Stimulated activated effector memory CD8-positive, alpha-beta T cell treated with anti-CD3 and anti-CD28 coated beads, Interleukin-12 subunit alpha, Interleukin-12 subunit beta, amount 100 ng/mL, for 72 hours (primary cell): ENCODE results near the gene LRRC2.
"Not testable (repeated sequence)": the region's sequence is repeated elsewhere in the genome, so short reads cannot be mapped to it uniquely, and the experiment has no call there.

Source experiments
- ATAC-seq: fragments of 150-1000 bp; cut with Tn5 transposase; 2 replicates; pipeline ENCODE4 v1.10.0; 2021
- DNase-seq, 2 donors: peaks; one replicate each; pipeline ENCODE4 v3.0.0; 2021 to 2022; ENCODE audit warnings: low spot score in 2 of 2
- H3K27ac Mint-ChIP-seq: one replicate; pipeline ENCODE4 v1.8.0; 2022; ENCODE audit warnings: mild to moderate bottlenecking, mixed read lengths
- H3K36me3 Mint-ChIP-seq: one replicate; pipeline ENCODE4 v1.8.0; 2022; ENCODE audit warnings: mild to moderate bottlenecking, mixed read lengths
- H3K4me1 Mint-ChIP-seq: one replicate; pipeline ENCODE4 v1.8.0; 2022; ENCODE audit warnings: mixed read lengths
- H3K4me3 Mint-ChIP-seq: one replicate; pipeline ENCODE4 v1.8.0; 2022; ENCODE audit warnings: mild to moderate bottlenecking, mixed read lengths
- H3K9me3 Mint-ChIP-seq: one replicate; pipeline ENCODE4 v1.8.0; 2022; ENCODE audit warnings: mixed read lengths

The LRRC2 gene

DNA sequence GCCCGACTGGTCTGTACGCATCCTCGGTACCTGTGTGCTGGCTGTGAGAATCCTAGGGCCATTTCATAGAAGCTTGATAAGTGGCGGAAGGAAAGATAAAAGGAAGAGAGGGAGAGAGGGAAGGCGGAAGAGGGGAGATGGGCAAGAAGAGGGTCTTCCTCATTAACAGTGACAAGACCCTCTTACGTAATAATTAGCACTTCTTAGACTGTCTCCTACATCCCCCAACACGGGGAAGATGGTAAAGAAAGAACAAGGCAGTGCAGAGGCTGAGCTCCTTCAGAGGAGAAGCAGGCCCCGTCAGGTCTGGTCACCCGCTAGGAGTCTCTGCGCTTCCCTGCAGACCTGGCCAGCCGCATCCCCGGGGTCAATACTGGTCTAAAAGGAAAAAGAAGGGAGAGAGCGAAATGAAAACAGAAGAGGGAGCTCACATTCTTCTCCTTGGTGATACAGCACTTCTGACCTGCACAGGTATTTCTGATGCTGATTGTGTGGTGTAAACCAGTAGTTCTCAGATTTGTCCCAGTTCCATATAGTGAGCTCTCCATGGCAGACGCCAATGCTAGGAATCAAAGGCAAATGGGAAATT lies 27.3 kb upstream of the LRRC2 start:
- no peak overlapping the region for H3K4me3 Mint-ChIP-seq
- no peaks in the 10 kb centered on the region for H3K4me1 Mint-ChIP-seq
- H3K9me3 Mint-ChIP-seq = no peaks in the 10 kb centered on the region
- DNase-seq = no peak
- H3K36me3 Mint-ChIP-seq = no peaks in the 10 kb centered on the region
- ATAC-seq = no peak
- H3K27ac Mint-ChIP-seq = no peak overlapping the region

DNA sequence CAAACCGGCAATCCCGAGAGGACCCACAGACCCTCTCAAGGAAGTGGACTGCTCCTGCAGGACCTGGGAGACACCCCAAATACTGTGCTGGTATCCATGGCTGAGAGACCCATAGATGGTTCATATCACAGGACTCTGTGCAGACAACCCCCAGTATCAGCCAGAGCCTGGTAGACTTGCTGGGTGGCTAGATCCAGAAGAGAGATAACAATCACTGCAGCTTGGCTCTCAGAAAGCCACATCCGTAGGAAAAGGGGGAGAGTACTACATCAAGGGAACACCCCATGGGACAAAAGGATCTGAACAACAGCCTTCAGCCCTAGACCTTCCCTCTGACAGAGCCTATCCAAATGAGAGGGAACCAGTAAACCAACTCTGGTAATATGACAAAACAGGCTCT lies 21.2 kb upstream of the LRRC2 start:
- H3K9me3 Mint-ChIP-seq, H3K4me3 Mint-ChIP-seq, DNase-seq, ATAC-seq, H3K27ac Mint-ChIP-seq, H3K4me1 Mint-ChIP-seq, H3K36me3 Mint-ChIP-seq: not testable (repeated sequence)

GRCh38 chr3:46586738-46587246 lies 20.7 kb upstream of the LRRC2 start:
- H3K4me1 Mint-ChIP-seq = no peaks in the 10 kb centered on the region
- no peaks in the 10 kb centered on the region for H3K9me3 Mint-ChIP-seq
- ATAC-seq (no peak), DNase-seq (no peak)
- no peak overlapping the region for H3K27ac Mint-ChIP-seq
- no peaks in the 10 kb centered on the region for H3K36me3 Mint-ChIP-seq
- no peak overlapping the region for H3K4me3 Mint-ChIP-seq

DNA sequence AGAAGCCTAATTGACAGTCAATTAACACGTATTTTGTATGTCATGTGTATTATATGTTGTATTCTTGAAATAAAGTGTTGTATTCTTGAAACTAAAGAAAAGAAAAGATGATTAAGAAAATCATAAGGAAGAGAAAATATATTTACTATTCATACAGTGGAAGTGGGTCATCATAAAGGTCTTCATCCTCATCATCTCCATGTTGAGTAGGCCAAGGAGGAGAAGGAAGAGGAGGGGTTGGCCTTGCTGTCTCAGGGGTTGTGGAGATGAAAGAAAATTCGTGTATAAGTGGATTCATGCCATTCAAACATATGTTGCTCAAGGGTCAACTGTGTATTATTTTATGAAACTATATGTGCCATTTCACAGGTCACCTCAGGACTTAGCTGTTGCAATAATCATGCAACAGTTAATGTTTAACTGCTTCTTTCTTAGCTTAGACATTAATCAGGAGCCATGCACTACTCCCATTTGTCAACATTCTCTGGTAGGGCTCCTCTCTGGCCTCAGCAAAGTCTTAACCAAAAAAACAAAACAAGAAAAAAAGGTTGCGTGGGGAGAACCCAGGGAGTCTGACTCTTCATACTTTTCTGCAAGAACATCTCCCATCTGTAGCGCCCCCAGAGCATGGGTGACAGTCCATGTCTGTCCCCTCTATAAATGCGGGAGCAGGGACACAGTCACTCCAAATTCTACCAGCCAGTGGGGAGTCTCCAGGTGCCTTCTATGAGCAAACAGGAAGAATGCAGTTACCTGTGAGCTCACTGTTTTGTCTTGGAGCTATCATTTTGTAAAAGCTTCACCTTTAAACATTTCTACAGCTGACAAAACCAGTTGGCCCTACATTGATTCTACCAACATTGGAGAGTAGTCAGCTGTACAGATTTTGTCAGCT lies 19.9 kb upstream of the LRRC2 start:
- no peaks in the 10 kb centered on the region for H3K4me1 Mint-ChIP-seq
- no peak for ATAC-seq
- no peaks in the 10 kb centered on the region for H3K9me3 Mint-ChIP-seq
- H3K36me3 Mint-ChIP-seq = no peaks in the 10 kb centered on the region
- no peak for DNase-seq
- H3K27ac Mint-ChIP-seq = no peak overlapping the region
- no peak overlapping the region for H3K4me3 Mint-ChIP-seq

GRCh38 chr3:46584598-46585467 lies 18.7 kb upstream of the LRRC2 start:
- Mint-ChIP-seq H3K36me3 (no peaks in the 10 kb centered on the region), H3K27ac (no peak overlapping the region), H3K4me1 (no peaks in the 10 kb centered on the region), H3K9me3 (no peaks in the 10 kb centered on the region), H3K4me3 (no peak overlapping the region)
- ATAC-seq (no peak), DNase-seq (no peak)

- H3K36me3 Mint-ChIP-seq = no peaks in the 10 kb centered on the region
- H3K4me3 Mint-ChIP-seq = no peak overlapping the region
- no peaks in the 10 kb centered on the region for H3K9me3 Mint-ChIP-seq
- ATAC-seq (no peak), DNase-seq (no peak)
- no peak overlapping the region for H3K27ac Mint-ChIP-seq
- no peaks in the 10 kb centered on the region for H3K4me1 Mint-ChIP-seq
Observed at GRCh38 chr3:46580675-46581074, 14.6 kb upstream of the LRRC2 start.

DNA sequence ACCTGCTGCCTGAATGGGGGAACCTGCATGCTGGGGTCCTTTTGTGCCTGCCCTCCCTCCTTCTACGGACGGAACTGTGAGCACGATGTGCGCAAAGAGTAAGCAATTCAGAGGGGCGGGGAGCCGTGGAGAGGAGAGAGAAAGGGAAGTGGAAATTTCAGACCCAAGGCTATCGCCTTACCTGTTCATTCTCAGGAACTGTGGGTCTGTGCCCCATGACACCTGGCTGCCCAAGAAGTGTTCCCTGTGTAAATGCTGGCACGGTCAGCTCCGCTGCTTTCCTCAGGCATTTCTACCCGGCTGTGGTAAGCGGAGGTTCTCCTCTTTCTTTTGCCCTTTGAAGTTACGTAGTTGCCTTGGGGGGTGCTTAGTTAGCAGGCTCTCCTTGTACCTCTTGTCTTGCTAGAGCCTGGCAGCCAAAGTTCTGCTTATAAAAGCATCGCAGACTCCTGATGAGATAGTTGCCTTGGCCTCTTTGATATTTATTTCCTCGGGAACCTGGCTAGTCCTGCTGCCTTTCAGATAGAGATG lies 13.7 kb upstream of the LRRC2 start:
- Mint-ChIP-seq H3K4me1 (no peaks in the 10 kb centered on the region), H3K9me3 (no peaks in the 10 kb centered on the region), H3K27ac (no peak overlapping the region), H3K4me3 (no peak overlapping the region), H3K36me3 (no peaks in the 10 kb centered on the region)
- no peak for ATAC-seq
- DNase-seq = no peak

- DNase-seq (no peak), ATAC-seq (no peak)
- H3K9me3 Mint-ChIP-seq = no peaks in the 10 kb centered on the region
- no peak overlapping the region for H3K27ac Mint-ChIP-seq
- H3K36me3 Mint-ChIP-seq = no peaks in the 10 kb centered on the region
- H3K4me1 Mint-ChIP-seq = no peaks in the 10 kb centered on the region
- no peak overlapping the region for H3K4me3 Mint-ChIP-seq
Observed at GRCh38 chr3:46578973-46579755, 13.1 kb upstream of the LRRC2 start.

GRCh38 chr3:46577580-46578249 lies 11.6 kb upstream of the LRRC2 start:
- H3K27ac Mint-ChIP-seq, ATAC-seq, H3K9me3 Mint-ChIP-seq, H3K4me3 Mint-ChIP-seq, H3K36me3 Mint-ChIP-seq, H3K4me1 Mint-ChIP-seq, DNase-seq: not testable (repeated sequence)

- Mint-ChIP-seq H3K9me3 (no peaks in the 10 kb centered on the region), H3K4me3 (no peak overlapping the region)
- no peak for ATAC-seq
Observed at GRCh38 chr3:46576879-46577278, 10.8 kb upstream of the LRRC2 start.

GRCh38 chr3:46576386-46576785 lies 10.3 kb upstream of the LRRC2 start:
- H3K4me1 Mint-ChIP-seq = no peaks in the 10 kb centered on the region
- ATAC-seq = no peak
- H3K4me3 Mint-ChIP-seq = no peak overlapping the region
- no peak overlapping the region for H3K27ac Mint-ChIP-seq
- no peaks in the 10 kb centered on the region for H3K9me3 Mint-ChIP-seq
- DNase-seq = no peak
- no peaks in the 10 kb centered on the region for H3K36me3 Mint-ChIP-seq

More at GRCh38 chr3:46576879-46577278, 10.8 kb upstream of the LRRC2 start:
- Mint-ChIP-seq H3K4me1 (no peaks in the 10 kb centered on the region), H3K27ac (no peak overlapping the region), H3K36me3 (no peaks in the 10 kb centered on the region)
- DNase-seq = no peak

DNA sequence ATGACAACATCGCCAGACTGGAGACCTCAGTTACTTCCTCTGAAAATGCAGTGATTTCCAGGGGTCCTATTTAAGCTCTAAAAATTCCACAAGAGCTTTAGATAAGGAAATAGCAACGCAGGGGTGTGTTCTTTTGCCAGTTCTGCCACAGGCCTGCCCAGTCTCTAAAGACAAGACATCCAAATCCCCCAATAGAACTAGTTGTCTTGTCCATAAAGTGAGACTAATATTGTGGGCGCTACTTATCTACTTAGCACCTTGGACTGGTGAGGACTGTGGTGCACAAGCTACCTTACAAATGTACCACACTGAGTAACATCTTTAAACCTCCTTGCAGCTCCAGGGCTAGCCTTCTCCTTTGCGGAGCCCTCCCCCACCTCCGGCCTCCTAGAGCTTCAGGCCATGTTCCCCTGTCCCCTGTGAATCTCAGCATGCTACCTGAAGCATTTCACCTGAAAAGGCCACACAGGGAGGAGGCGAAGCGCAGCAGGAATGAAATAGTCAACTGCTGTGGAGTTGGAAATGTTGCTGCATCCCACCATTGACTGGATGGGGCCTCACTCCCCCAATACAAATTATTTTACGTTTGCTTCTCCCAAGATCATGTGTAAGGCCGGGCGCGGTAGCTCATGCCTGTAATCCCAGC lies 9.6 kb upstream of the LRRC2 start:
- no peak overlapping the region for H3K27ac Mint-ChIP-seq
- no peak for ATAC-seq
- H3K4me1 Mint-ChIP-seq = no peaks in the 10 kb centered on the region
- H3K9me3 Mint-ChIP-seq = no peaks in the 10 kb centered on the region
- H3K36me3 Mint-ChIP-seq = no peaks in the 10 kb centered on the region
- H3K4me3 Mint-ChIP-seq = no peak overlapping the region
- DNase-seq = no peak

- Mint-ChIP-seq H3K4me1 (no peaks in the 10 kb centered on the region), H3K36me3 (no peaks in the 10 kb centered on the region), H3K4me3 (no peak overlapping the region), H3K27ac (no peak overlapping the region), H3K9me3 (no peaks in the 10 kb centered on the region)
- DNase-seq = no peak
- no peak for ATAC-seq
Observed at GRCh38 chr3:46574881-46575576, 8.9 kb upstream of the LRRC2 start.
